Cardiac fibroblast (primary cell): ENCODE data around the gene FBXW5.

Experiments
- DNase-seq, 2 donors: peaks; one replicate each; pipeline versions ENCODE4 v3.0.0 to v3.0.0-alpha.2; 2010; ENCODE audit warnings: low read depth in 2 of 2
- H3K4me3 ChIP-seq, 2 donors: replicated peaks in 1 of 2; 1 replicate in 1 of 2; 2 replicates in 1 of 2; pipeline ENCODE4 v1.5.1; 2011; ENCODE audit warnings: low read depth in 2 of 2, low read length in 2 of 2, mild to moderate bottlenecking in 2 of 2, moderate library complexity in 1 of 2
- TF ChIP-seq, protein P1 (sequence below): IDR thresholded peaks from one replicate; pipeline ENCODE4 v1.5.1; 2011; ENCODE audit warnings: low read depth, mild to moderate bottlenecking, low read length, inconsistent platforms

FBXW5 gene

DNA sequence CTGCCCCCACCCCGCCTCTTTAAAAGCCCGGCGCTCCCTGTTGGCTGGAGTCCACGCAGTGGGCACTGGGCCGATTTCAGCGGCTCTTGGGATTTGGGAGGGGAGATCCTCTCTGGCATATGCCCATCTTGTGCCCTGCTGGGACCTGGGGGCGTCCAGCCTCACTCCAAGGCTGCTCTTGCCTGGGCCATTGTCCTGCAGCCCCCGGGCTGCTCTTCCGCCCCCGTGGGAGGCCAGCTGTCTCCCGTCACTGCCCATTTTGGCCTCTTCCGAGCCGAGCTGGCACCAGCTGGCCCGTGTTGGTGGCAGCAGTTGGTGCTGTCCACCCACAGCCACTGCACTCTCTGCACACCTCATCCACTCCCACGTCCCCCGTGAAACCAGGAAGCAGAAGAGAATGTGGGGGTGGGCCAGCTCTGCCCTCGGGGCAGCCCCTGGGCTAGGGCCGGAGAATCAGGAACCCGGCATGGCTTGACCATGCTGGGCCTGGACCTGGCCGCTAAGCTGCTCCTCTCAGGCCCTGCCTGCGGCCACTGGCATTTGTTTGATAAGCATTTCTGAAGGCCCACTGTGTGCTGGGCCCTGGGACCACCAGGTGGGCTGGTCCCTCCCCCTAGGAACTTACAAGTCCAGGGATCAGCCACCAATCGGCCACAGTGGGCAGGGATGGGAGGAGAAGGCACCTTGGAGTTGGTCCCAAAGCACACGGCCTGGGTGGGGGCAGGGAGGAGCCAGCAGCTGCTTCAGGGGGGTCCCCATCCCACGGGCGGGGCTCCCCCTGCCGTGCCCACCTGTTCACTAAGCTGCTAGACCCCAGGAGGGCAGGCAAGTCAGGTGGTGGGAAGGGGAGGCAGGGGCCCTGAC, 2.7 kb upstream of the FBXW5 start:
- TF ChIP-seq, protein P1, sequence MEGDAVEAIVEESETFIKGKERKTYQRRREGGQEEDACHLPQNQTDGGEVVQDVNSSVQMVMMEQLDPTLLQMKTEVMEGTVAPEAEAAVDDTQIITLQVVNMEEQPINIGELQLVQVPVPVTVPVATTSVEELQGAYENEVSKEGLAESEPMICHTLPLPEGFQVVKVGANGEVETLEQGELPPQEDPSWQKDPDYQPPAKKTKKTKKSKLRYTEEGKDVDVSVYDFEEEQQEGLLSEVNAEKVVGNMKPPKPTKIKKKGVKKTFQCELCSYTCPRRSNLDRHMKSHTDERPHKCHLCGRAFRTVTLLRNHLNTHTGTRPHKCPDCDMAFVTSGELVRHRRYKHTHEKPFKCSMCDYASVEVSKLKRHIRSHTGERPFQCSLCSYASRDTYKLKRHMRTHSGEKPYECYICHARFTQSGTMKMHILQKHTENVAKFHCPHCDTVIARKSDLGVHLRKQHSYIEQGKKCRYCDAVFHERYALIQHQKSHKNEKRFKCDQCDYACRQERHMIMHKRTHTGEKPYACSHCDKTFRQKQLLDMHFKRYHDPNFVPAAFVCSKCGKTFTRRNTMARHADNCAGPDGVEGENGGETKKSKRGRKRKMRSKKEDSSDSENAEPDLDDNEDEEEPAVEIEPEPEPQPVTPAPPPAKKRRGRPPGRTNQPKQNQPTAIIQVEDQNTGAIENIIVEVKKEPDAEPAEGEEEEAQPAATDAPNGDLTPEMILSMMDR, result no peak
- DNase-seq, result no peak
- no peak overlapping the region for H3K4me3 ChIP-seq

- TF ChIP-seq, protein P1, result no peak
- H3K4me3 ChIP-seq, result no peak overlapping the region
- DNase-seq, result no peak
Measured at GRCh38 chr9:136946228-136947027, 1.9 kb upstream of the FBXW5 start.

DNA sequence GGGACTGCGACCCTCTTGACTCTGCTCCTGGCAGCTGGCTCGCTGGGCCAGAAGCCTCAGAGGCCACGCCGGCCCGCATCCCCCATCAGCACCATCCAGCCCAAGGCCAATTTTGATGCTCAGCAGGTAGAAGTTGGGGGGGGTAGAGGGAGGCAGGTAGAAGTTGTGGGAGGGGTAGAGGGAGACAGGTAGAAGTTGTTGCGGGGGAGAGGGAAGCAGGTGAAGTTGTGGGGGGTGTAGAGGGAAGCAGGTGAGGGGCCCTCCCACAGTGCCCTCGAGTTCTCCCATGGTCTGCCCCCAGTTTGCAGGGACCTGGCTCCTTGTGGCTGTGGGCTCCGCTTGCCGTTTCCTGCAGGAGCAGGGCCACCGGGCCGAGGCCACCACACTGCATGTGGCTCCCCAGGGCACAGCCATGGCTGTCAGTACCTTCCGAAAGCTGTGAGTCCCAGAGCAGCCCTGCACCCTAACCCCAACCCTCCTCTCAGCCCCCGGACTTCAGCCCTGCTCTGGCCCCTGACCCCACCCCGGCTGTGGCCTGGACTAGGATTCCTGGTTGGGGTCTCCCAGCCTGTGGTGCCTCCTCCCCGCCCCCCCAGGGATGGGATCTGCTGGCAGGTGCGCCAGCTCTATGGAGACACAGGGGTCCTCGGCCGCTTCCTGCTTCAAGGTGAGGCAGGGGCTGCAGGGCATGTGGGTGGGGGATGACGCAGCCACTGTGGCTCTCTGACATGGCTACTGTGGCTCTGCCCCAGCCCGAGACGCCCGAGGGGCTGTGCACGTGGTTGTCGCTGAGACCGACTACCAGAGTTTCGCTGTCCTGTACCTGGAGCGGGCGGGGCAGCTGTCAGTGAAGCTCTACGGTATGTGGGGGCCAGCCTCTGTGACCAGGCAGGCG, 1.0 kb upstream of the FBXW5 start:
- TF ChIP-seq, protein P1, result no peak
- no peak overlapping the region for H3K4me3 ChIP-seq
- no peak for DNase-seq

DNA sequence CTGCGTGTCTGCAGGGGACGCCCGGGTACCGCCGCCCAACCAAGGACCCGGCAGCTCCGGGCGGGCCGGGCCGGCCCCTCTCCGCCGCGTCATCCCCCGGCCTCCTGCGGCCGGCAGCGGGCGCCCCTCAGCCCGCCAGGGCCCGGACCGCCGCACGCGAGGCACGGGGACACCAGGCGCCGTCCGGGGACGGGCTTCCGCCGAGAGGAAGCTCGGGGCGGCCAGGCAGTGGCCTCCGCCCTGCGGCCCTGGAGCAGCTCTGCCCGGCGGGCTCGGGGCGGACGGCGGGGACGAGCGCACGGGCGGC, 373 bp downstream of the FBXW5 start:
- peak; percentile 47 to 66 for DNase-seq
- TF ChIP-seq, protein P1, result no peak
- H3K4me3 ChIP-seq, result peak overlapping the region; percentile 84 to 85

DNA sequence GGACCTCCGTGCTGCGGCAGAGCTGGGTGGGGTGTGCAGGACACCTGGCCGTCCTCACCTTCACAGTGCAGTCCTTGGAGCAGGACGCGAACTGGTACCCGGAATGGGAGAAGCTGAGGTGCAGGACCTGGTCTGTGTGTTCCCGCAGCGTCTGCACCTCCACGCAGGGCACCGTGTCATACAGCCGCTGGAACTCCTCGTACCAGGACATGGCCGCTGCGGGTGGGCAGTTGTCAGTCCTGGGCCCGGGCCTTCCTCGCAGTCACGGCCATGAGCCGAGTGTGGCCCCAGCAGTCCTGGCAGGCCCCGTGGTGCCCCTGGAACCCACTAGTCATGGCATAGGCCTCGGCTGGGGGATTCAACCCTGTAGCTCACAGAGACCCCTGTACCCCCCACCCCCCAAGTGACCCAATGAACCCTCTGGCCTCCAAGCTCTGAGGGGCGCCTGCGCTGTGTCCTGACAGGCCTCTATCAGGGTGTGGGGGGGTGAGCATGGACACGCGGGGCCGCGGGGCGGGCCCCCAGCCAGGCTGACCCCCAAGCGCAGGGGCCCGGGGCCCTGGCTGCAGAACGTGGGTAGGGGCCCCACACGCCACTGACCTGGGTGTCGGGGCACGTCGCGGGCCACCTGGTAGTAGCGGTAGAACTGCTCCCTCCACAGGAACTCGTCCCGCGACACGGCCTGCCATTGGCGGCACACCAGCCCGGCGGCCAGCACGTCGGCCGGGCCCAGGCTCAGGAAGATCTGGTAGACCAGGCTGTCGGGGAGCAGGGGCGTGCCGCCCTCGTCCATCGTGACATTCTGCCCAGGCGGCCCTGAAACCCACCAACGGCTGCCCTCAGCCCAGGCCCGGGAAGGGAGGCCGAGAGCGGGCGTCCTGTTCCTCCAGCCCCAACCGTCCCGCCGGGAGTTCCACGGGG, 987 bp downstream of the FBXW5 start:
- DNase-seq, result peak; percentile 34 to 45
- peak overlapping the region; percentile 84 to 85 for H3K4me3 ChIP-seq
- TF ChIP-seq, protein P1, result no peak
